Fibroblast of skin of right quadriceps (primary cell): ENCODE measurements around the gene EYS.
"Not testable (repeated sequence)": the region's sequence is repeated elsewhere in the genome, so short reads cannot be mapped to it uniquely, and the experiment has no call there.

Experiments
- DNase-seq: peaks from one replicate; pipeline ENCODE4 v3.0.0-alpha.2; 2013

Gene EYS

DNA sequence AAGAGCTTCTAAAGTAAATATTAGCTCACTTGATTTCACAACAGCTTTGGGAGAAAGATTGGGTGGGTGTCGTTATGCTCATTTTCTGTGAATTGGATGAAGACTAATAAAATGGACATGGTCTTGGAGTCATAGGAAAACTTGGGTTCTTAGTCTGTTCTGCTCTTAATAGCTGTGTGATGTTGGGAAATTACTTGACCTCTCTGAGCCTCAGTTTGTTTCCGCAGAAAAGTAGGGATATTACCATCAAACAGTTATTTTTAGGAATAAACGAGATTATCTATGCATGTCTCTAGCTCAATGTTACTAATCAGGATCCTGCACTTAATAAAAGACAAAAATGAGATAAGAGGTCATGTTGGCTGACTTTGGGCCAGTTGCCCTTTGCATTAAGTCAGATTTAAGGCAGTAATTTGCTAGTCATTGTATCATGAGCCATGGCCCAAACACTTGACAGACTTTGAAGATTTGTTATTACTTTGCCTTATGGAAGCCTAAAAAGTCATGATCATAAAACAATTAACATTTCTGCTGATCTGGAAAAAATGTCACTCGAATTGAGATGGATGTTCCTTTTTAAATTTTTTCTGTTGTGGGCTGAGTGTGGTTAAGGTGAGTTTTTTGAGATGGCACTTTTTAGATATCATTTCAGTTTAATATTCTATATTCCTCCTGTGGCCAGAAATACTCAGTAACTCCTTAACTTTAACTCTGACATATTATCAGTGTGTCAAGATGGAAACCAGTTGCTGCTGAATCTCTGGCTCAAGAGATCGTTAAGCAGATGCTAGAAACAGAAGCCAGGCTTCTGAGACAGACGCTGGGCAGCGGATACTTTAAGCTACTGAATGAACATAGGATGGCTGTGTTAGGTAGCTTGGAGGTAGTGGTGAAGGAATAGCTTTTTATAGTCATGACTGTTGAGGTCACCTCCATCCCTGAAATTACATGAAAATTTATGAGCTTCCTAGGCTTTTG lies 1779.8 kb downstream of the EYS start:
- no peak for DNase-seq

DNA sequence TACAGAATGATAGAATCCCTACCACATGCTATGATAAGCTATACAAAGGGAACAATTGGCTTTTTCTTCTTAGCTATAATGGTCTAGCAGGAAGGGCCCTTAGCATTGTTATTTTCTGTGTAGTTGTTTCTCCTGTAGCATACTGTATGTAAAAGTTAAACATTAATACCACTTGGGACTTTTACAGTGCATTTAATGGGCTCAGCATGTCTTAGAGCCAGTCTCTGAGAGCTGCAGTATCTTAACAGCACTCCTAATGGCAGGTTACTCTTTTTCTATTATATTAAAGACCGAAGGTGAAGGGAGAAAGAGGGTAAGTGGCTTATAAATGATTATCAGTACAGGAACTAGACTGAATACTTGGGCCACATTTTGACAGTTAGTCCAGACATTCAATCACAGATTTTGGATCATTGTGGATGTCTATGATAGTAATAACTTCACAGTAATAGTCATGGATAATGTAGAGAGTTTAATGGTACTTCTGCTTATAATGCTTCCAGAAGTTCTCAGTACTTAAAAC lies 1780.7 kb downstream of the EYS start:
- no peak for DNase-seq

DNA sequence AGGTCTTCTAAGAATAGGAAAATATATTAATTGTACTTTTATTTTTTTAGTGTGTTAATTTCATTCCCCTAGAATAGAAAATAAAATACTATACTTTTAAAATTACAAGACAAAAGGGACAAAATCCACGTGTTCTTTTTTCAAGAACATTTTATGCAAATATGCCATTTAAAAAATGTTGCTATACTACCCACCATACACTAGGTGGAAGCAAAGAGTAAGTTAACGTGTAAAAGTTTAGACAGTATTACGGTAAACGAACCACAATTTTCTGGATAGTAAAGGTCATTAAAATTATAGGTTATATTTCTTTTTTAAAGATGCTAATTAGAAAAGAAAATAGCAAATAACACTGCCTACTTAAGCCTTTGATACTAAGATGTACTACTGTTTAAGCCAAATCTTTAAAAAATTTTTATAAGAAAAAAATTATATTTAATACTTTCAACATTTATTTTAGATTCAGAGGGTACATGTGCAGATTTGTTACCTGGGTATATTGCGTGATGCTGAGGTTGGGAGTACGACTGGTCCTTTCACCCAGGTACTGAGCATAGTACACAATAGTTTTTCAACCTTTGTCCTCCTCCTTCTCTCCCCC lies 1783.8 kb downstream of the EYS start:
- peak; percentile 27 for DNase-seq

DNA sequence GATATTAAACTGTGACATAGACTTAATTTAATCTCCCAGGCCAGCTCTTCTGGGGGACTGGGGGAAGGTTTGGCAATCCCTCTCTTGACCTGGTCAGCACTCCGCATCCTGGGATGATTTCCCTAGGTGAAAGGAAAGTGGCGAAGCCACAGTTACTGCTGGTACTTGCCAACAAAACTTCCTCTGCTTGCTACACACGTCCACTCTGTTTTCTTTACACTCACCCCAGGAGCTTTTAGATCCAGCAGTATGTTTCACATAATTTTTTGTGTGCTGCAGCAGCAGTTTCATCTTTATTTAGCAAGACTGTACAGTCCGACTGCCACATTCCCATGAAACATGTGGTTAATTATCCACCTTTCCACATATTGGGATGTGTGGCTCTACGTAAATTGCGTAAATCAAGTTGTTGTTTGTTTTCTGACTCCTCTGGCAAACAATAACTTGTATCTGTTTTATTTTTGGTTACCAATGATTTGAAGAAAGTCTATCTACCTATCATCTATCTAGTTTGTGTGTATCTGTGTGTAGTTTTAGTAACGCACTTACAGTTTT lies 1787.4 kb downstream of the EYS start:
- no peak for DNase-seq

DNA sequence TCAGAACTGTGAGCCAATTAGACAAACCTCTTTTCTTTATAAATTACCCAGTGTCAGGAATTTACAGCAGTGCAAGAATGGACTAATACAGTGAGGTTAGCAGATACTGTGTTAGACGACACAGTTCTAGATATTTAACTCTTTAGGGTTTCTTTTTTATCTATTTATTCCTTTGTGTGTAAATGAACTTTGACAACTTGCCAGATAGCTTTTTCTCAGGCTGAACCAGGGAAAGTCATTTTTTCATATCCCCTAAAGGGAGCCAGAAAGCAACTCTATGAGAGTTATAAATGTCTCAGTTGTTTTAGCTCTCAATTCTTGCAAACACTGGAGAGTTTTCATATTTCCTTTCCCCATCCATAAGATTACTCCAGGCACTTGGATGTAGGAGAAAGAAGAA lies 1794.1 kb downstream of the EYS start:
- DNase-seq = no peak

DNA sequence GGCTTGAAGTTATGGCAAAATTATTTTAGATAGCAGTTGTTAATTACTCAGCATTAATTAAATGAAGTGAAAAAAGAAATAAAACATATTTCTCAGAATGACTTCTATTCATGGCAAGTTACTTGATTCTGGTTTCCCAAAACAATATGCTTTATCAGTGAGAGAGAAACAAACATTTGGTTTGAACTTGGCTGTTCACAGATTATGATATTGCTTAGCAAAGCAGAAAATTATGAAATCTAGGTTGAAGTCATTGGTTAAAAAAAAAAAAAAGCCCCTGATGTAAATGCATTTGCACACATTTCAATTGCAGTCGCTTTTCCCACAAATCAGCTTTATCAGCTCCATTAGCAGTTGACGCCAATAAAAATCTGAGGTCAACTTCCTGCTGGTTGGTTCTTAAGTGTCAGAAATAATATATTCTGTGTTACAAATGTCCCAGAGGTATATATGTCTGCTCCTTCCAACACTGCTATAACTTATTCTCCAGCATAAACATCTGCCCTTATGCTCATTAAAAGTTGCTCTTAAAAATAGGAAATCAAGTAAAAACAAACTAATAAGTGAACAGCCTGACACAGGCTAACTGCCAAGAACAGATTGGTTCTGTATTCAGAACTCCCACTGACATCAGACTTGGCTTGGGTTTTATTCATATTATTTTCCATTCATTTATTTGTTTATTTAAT lies 1796.0 kb downstream of the EYS start:
- DNase-seq = no peak

DNA sequence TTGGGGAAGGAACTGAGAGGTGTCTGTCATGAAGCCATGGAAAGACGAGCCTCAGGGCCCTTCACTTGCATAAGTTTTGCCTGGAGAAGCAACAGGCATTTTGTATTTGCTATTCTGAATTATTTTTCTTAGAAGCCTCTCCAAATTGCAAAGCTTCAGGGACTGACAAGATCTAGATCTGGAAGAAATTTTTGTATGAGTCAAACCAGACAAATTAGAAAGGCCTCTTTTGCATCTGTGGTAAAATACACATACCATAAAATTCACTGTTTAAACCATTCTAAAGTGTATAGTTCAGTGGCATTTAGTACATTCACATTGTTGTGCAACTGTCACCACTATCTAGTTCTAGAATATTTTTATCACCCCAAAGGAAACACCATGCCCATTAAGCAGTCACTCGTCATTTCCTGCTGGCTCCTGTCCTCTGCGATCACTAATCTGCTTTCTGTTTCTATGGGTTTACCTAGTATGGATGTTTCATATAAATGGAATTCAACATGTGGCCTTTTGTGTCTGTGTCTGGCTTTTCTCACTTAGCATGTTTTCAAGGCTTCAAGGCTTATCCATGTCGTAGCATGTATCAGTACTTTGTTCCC lies 1802.3 kb downstream of the EYS start:
- DNase-seq = peak; percentile 93

DNA sequence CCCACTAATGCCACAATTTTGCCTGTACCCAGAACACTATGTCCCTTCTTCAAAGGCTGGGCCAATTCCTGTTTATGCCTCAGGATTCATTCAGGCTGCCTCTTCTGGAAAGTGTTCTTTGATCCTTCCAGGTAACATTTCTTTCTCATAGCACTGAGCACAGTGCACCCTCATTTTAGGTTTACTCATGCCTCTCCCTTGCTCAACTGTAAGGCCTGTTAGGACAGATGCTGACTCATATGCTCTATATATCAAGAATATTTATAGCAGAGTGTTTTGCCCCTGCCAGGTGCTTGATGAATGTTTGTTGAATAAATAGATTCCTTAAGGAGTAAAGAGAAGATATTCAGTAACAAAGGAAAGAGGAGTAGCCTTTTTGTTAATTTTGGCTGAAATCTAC lies 1807.5 kb downstream of the EYS start:
- DNase-seq = peak; percentile 20

DNA sequence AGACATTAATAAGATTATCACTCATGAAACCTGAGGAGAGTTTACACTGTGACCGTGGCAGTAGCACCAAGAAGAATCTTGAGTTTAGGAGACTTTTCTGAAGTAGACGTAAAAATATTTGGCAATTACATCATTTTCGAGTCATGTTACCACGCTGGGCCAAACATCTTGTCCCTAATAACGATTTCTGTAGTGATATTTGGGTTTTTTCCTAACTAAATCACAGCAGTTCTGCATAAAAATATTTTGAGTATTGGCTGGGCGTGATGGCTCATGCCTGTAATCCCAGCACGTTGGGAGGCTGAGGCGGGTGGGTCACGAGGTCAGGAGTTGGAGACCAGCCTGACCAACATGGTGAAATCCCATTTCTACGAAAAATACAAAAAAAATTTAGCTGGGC lies 1809.1 kb downstream of the EYS start:
- DNase-seq = peak; percentile 28

DNA sequence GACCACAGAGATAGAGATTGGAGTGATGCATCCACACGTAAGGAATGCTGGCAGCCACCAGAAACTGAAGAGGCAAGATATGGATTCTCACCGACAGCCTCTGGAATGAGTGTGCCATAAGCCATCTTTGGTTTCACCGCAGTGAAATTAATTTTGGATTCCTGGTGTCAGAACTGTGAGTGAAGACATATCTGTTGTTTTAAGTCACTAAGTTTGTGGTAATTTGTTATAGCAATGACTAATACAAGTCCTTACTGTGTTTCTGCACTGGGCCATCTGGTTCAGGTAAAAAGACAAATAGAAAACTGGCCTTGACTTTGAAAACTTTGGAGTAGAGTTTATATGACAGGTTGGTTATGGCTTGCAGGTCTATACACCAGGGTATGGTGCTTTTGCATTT lies 1809.6 kb downstream of the EYS start:
- DNase-seq = peak; percentile 80

DNA sequence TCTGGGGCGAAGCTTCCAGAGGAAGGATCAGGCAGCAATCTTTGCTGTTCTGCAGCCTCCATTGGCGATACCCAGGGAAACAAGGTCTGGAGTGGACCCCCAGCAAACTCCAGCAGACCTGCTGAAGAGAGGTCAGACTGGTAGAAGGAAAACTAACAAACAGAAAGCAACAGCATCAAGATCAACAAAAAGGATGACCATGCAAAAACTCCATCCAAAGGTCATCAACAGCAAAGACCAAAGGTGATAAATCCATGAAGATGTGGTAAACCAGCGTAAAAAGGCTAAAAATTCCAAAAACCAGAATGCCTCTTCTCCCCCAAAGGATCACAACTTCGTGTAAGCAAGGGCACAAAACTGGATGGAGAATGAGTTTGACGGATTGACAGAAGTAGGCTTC lies 1818.6 kb downstream of the EYS start:
- no peak for DNase-seq

DNA sequence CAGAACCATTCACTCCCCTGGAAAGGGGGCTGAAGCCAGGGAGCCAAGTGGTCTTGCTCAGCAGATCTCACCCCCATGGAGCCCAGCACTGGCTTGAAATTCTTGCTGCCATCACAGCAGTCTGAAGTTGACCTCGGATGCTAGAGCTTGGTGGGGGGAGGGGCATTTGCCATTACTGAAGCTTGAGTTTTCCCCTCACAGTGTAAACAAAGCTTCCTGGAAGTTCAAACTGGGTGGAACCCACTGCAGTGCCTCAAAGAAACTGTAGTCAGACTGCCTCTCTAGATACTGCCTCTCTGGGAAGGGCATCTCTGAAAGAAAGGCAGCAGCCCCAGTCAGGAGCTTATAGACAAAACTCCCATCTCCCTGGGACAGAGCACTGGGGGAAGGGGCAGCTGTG lies 1819.2 kb downstream of the EYS start:
- DNase-seq = not testable (repeated sequence)

DNA sequence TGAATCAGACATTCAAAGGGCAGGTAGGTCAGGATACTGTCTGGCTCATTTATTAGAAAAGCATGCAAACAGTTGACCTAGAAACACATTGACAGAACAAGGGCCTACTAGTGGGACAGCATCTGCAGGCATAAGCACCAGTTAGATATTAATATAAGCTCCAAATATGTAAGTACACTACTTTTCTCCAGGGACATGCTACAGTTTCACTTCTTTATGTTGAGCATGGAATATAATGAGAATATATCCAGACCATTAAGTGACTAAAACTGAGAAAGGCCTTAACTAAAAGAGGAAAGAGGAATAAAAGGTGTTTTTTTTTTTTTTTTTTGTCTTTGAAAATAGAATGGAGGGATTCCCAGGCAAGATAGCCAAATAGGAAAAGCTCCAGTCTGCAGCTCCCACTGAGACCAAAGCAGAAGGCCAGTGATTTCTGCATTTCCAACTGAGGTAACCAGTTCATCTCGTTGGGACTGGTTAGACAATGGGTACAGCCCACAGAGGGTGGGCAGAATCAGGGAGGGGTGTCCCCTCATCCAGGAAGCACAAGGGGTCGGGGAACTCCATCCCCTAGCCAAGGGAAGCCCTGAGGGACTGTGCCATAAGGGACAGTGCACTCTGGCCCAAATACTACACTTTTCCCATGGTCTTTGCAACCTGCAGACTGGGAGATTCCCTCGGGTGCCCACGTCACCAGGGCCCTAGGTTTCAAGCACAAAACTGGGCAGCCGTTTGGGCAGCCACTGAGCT lies 1819.8 kb downstream of the EYS start:
- no peak for DNase-seq

DNA sequence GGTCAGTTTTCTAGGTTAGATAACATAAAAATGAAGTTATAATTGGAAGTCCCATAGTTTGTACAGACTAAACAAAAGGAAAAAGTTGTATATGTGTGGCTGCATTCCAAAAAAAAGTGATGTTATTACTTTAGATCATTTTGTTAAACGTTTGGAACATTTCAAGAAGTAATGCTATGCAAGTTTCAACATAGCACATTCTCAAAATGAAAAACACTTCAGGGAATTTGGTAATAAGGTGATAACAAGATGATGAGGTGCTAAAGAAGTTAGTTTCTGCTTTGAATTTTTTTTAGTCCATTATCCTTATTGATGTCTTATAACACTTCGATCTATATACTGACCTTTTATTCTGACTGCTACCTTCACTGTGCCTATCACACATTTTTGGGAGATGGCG lies 1820.7 kb downstream of the EYS start:
- DNase-seq = no peak

DNA sequence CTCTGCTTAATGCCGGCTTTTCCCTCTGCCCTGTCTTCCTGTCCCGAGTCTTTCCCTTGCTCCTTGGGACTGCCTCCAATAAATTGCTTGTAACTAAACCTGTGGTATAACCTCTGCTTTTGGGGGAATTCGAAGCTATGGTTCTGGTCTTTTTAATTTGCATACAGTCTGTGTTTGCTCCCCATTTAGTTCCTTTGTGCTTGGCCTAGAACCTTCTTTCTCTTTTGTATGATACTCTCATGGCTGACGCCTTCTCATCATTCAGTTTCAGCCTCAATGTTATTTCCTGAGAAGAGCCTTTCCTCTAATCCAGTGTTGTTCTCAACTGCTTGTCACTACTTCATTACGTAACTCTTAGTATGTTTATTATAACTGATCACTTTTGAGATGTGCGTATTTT lies 1823.4 kb downstream of the EYS start:
- DNase-seq = no peak

DNA sequence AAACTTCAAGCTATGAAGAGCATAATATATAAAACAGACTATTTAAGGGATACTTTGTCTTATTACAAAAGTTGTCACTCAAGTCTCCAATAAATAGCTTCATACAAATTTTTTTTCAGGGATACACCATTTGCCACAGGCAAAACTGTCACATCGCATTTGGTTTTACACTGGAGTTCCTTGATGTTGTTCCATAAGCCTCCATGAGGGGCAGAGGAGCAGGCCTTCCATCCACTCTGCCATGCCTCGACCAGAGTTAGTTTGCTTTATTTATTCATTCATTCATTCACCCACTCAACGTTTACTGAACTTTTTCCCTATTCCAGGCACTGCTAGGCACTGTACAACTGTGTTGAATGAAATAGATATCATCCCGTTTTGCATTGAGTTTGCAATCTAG lies 1824.8 kb downstream of the EYS start:
- no peak for DNase-seq

DNA sequence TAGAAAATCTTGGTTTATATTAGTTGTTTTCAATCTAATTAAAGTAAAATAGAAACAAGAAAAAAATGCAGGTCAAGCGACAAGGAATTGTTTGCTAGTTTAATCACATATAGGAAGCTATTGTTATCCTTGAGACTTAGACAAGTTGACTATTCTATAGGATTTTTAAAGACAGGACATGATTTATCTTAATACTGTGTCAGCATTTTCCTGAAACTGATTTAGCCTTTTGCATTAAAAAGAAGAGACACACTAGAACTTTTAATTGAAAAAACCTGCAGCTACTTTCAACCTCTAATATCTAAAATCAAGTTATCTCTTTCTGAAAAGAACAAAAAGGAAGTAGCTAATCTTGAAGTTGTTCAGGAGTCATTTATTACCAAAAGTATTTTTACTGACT lies 1825.2 kb downstream of the EYS start:
- no peak for DNase-seq

DNA sequence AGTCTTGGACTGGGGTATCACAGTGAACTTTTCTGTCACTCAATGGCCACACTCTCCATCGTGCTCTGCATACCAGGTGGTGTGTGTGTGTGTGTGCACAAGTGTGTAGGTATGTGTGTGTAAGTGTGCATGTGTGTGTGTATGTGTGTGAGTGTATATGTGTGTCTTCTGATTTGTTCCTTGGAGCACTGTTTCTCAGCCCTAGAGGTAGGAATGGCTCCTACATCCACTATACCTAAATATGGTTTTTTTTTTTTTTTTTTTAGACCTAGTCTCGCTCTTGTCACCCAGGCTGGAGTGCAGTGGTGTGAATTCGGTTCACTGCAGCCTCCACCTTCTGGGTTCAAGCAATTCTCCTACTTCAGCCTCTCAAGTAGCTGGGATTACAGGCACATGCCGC lies 1834.8 kb downstream of the EYS start:
- DNase-seq = no peak

DNA sequence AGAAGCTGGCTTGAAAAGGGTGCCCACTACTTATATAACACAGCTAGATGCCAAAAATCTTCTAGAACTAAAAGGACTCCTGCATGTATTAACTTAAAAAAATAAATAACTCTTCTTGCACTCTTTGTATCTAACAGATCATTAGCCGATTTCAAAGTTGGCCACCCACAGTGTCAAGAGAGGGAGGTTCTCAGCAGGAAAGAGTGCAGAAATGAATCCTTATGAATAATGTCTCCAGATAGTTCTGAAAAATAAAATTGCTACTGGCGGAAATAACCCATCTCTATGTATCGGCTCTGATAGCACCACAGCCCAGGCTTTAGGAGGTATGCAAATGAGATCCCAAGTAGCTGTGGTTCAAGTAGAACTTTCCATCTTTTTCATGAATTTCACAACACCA lies 1838.7 kb downstream of the EYS start:
- no peak for DNase-seq

DNA sequence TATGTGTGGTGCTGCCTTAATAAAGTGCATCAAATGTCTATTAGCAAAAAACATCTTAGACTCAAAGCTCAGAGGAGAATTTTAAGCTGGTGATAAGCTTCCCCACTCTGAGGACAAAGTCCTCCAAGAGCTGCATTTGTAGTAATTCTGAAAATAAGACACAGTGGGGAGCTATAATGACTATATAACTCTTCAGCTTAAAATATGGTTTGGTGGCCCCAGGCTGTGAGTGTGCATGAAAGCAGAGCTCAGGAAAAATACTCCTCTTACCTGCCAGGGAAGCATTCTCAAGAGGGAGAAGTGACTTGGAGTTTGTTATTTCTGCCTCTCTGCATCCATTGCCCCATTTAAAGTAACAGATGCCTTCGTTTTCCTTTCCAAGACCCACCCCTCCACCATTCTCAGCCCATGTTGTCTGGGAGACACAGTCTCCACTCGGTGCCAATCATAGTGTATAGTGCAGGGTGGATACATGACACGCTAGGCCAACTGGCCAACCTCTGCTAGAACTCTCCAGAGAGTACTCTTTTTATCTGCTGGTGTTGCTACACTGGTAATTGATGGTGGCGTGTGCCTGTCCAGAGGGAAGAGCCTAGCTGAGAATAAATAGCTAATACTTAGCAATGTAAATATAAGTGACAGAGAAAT lies 1842.2 kb downstream of the EYS start:
- no peak for DNase-seq

DNA sequence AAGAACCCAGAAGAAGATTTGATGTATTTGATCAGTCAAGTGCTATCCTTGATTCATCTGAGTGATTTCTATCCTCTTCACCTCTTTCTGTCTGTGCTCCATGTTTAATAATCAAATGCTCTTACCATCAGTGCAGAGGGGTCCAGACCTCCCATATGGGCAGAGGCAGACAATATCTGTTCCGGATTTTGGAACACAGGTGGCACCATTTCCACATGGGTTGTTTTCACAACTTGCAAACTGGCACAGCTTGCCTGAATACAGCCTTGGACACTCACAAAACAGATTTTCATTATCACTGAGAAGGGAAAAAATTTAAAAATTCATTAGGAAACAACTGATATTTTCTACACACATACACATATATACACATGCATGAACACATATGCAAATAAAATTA lies 1843.0 kb downstream of the EYS start:
- DNase-seq = no peak
